ENCODE measurements around the gene SGPL1.

The SGPL1 gene

DNA sequence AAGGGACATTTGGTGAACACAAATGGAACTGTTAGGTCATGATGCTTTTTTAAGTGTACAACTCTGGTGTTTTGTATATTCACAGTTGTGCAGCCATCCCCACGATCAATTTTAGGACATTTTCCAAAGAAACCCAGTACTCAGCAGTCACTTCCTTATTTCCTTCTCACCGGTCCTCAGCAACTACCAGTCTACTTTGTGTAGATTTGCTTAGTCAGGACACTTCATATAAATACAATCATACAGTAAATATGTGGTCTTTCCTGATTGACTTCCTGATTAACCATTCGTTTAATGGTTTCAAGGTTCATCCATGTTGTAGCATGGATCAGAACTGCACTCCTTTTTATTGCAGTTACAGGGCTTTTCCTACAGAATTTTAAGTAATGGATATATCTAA is 14.4 kb downstream of the SGPL1 start:
- no peak for DNase-seq (ENCODE audit: low read depth)
- TF ChIP-seq CTCF (IDR thresholded peaks at IDR 0.05; ENCODE audit: low read depth, low read length, missing control alignments), result no peak
- in situ Hi-C loops (cut with HindIII; ENCODE audit: low sequenced_read_pairs), result no loop called here

DNA sequence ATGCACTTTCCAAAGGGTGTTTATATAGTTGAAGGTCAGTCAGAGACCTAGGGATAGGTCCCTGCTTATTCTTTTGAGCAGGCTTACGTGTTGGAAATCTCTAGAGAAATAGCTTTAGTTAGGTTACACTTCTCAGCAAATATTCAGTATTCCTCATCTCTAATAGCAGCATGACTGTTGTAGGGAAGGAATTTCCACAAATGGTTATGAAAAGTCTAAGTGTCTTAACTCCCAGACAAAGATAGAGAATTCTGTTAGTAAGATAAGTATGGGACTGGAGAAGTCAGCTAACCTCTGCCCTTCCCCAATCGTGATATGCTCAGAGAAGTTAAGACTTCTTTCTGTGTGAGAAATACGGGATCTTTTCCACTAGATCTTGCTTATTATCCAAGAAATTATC is 16.5 kb downstream of the SGPL1 start:
- no peak overlapping the region for H3K4me3 ChIP-seq (ENCODE audit: low read depth, low read length)
- no peak for DNase-seq (ENCODE audit: low read depth)
- in situ Hi-C loops (cut with HindIII; ENCODE audit: low sequenced_read_pairs), result no loop called here
- no peak for TF ChIP-seq CTCF (IDR thresholded peaks at IDR 0.05; ENCODE audit: low read depth, low read length, missing control alignments)

More for the DNA sequence above, 14.4 kb downstream of the SGPL1 start:
- H3K4me3 ChIP-seq (ENCODE audit: low read depth, low read length), result no peak overlapping the region

DNA sequence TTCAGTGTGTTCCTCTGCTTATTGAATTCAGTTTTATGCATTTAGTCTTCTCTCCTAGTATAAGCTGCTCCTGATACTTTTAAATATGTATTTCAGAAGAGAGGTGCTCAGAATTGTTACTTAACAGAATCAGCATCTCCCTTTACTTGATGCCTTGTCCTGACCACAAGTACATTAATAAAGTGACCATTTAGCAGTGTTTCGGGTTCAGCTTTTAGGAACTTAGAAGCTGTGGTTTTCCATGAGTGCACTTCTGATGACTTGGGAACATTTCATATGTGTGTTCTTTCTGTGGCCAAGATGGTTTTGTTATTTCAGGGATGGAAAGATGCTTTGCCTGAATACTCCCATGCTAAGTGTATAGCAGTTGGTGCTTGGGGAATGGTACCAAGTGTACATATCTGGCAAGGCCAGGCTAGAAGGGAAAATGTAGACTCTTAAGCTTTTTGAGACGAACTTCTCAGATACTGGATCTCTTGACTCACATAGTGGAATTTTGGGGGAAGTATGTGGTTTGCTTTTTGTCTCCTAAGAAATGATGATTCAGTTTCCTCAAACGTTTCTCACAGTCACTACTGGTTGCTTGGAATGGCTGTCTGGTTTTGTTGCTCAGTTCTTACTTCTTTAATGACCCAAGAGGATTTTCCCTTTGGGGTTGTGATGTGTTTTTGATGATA is 17.2 kb downstream of the SGPL1 start:
- in situ Hi-C loops (cut with HindIII; ENCODE audit: low sequenced_read_pairs), result no loop called here
- peak; percentile 88 for DNase-seq (ENCODE audit: low read depth)
- TF ChIP-seq CTCF (IDR thresholded peaks at IDR 0.05; ENCODE audit: low read depth, low read length, missing control alignments), result no peak
- no peak overlapping the region for H3K4me3 ChIP-seq (ENCODE audit: low read depth, low read length)

DNA sequence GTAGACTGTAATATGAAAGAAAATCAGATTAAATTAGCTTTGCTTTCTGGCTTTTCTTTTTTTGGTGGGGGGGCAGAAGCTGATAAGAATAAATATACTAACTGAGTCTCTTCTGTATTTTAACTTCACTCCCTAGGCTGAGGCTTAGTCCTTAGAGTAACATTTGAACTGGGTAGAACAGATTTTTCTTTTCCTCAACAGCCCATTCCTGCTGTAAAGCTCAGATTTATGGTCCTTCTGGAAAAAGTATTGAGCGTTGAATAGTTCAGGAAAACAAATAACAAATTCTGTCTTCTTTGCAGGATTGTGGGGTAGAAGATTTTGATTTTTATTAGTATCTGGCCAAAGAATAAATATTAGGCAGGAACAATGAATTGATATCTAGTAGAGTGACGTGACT is 17.9 kb downstream of the SGPL1 start:
- DNase-seq (ENCODE audit: low read depth), result no peak
- in situ Hi-C loops (cut with HindIII; ENCODE audit: low sequenced_read_pairs), result no loop called here
- TF ChIP-seq CTCF (IDR thresholded peaks at IDR 0.05; ENCODE audit: low read depth, low read length, missing control alignments), result no peak
- no peak overlapping the region for H3K4me3 ChIP-seq (ENCODE audit: low read depth, low read length)

DNA sequence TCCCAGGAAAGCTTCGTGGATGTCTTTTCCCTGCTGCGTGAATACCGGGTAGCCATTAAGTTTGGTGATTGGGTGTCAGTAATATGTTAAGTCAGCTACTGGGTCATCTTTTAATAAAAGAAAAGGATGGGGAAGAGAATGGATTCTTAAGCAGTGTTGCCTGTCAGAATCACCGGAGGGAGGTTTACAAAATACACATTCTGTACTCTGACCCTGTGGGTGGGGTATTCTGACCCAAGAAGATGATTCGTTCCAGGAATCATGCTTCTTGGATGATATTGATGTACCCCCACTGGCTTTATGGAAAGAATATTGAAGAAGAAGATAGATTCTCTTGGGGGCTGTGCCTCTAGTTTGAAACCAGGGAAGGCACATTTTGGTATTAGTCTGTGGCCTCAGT is 18.3 kb downstream of the SGPL1 start:
- DNase-seq (ENCODE audit: low read depth), result no peak
- H3K4me3 ChIP-seq (ENCODE audit: low read depth, low read length), result no peak overlapping the region
- TF ChIP-seq CTCF (IDR thresholded peaks at IDR 0.05; ENCODE audit: low read depth, low read length, missing control alignments), result no peak
- in situ Hi-C loops (cut with HindIII; ENCODE audit: low sequenced_read_pairs), result no loop called here

GRCh38 chr10:70834441-70835151 is 18.8 kb downstream of the SGPL1 start:
- no peak for DNase-seq (ENCODE audit: low read depth)
- in situ Hi-C loops (cut with HindIII; ENCODE audit: low sequenced_read_pairs), result no loop called here
- TF ChIP-seq CTCF (IDR thresholded peaks at IDR 0.05; ENCODE audit: low read depth, low read length, missing control alignments), result no peak
- H3K4me3 ChIP-seq (ENCODE audit: low read depth, low read length), result no peak overlapping the region

All from astrocyte of the cerebellum (primary cell).